HEK293 (cell line): ENCODE measurements around the gene DNM1.

ENCODE experiments used
- CTCF ChIA-PET: fragments of 350-600 bp; formaldehyde crosslinking; extraction: SDS; loops from one replicate; lab custom pipeline; 2021; ENCODE audit warnings: antibody characterized with exemption; lab: Yijun Ruan, JAX
- POLR2A ChIA-PET: fragments of 300-600 bp; formaldehyde crosslinking; extraction: SDS; loops from one replicate; lab custom pipeline; 2020; ENCODE audit warnings: antibody characterized with exemption, inconsistent platforms; lab: Yijun Ruan, JAX
- H3K27ac ChIP-seq: fragments of 200-500 bp; sonication (Bioruptor generic); 2 replicates; pipeline ENCODE4 v1.5.1; 2014; ENCODE audit warnings: low read depth, low read length, control low read depth, inconsistent platforms; ENCODE audit errors: extremely low read depth
- H3K36me3 ChIP-seq, 2 experiments: fragments of 200-500 bp in 1 of 2; sonication (Bioruptor generic) in 1 of 2; 1 replicate in 1 of 2; 2 replicates in 1 of 2; pipeline ENCODE4 v1.5.1; 2014 to 2017; ENCODE audit warnings: inconsistent platforms in 2 of 2, low read length in 2 of 2; ENCODE audit not compliant: control insufficient read depth in 2 of 2, insufficient read depth in 1 of 2
- H3K4me1 ChIP-seq: fragments of 200-500 bp; sonication (Bioruptor generic); 2 replicates; pipeline ENCODE4 v1.5.1; 2014; ENCODE audit warnings: mild to moderate bottlenecking, low read length, inconsistent platforms; ENCODE audit not compliant: control insufficient read depth, insufficient read depth
- H3K4me3 ChIP-seq: 2 replicates; pipeline ENCODE4 v1.5.1; 2011; ENCODE audit warnings: low read depth, mild to moderate bottlenecking, control low read depth, low read length, moderate library complexity
- H3K9me3 ChIP-seq: fragments of 200-500 bp; sonication (Bioruptor generic); 2 replicates; pipeline ENCODE4 v1.5.1; 2014; ENCODE audit warnings: low read depth, low read length, inconsistent platforms; ENCODE audit not compliant: control insufficient read depth, insufficient read depth
- ZBTB21 ChIP-seq: fragments of 450-650 bp; formaldehyde crosslinking; IDR thresholded peaks from 2 replicates; pipeline ENCODE4 v1.5.1; 2017; ENCODE audit warnings: missing biosample characterization, missing genetic modification characterization
- ZNF211 ChIP-seq: fragments of 450-650 bp; formaldehyde crosslinking; IDR thresholded peaks from 2 replicates; pipeline ENCODE4 v1.5.1; 2016; ENCODE audit warnings: low read depth, missing biosample characterization, missing genetic modification characterization
- ZNF274 ChIP-seq, 2 experiments: fragments of 200-500 bp in 1 of 2; fragments of 450-650 bp in 1 of 2; sonication (Bioruptor generic) in 1 of 2; formaldehyde crosslinking in 1 of 2; IDR thresholded peaks; 2 replicates each; pipeline versions ENCODE4 v1.5.1 to v1.6.1; 2014 to 2016; ENCODE audit warnings: borderline replicate concordance in 1 of 2, inconsistent platforms in 1 of 2, low read length in 1 of 2, missing biosample characterization in 1 of 2, missing genetic modification characterization in 1 of 2
- ZNF530 ChIP-seq: fragments of 450-650 bp; formaldehyde crosslinking; IDR thresholded peaks from 2 replicates; pipeline ENCODE4 v1.5.1; 2016; ENCODE audit warnings: low read depth, missing biosample characterization, missing genetic modification characterization
- ZNF549 ChIP-seq: fragments of 450-650 bp; IDR thresholded peaks from 2 replicates; pipeline ENCODE4 v1.5.1; 2018; ENCODE audit warnings: missing biosample characterization, missing genetic modification characterization, mild to moderate bottlenecking, inconsistent platforms, moderate library complexity
- ZNF600 ChIP-seq: fragments of 450-650 bp; formaldehyde crosslinking; IDR thresholded peaks from 2 replicates; pipeline ENCODE4 v1.5.1; 2016; ENCODE audit warnings: missing biosample characterization, missing genetic modification characterization
- ZNF621 ChIP-seq: fragments of 450-650 bp; formaldehyde crosslinking; IDR thresholded peaks from 2 replicates; pipeline ENCODE4 v1.5.1; 2017; ENCODE audit warnings: missing biosample characterization, missing genetic modification characterization
- ZNF664 ChIP-seq: fragments of 450-650 bp; formaldehyde crosslinking; IDR thresholded peaks from 2 replicates; pipeline ENCODE4 v1.5.1; 2016; ENCODE audit warnings: missing biosample characterization, missing genetic modification characterization
- ZNF785 ChIP-seq: fragments of 450-650 bp; formaldehyde crosslinking; IDR thresholded peaks from 2 replicates; pipeline ENCODE4 v1.5.1; 2016; ENCODE audit warnings: missing biosample characterization, missing genetic modification characterization
- ZNF837 ChIP-seq: fragments of 450-650 bp; formaldehyde crosslinking; IDR thresholded peaks from 2 replicates; pipeline ENCODE4 v1.5.1; 2016; ENCODE audit warnings: missing biosample characterization, missing genetic modification characterization
- TF ChIP-seq, protein P1 (sequence below): fragments of 450-650 bp; formaldehyde crosslinking; IDR thresholded peaks from 2 replicates; pipeline ENCODE4 v1.5.1; 2016; ENCODE audit warnings: missing biosample characterization, missing genetic modification characterization
- TF ChIP-seq, protein P2 (sequence below): fragments of 450-650 bp; IDR thresholded peaks from 2 replicates; pipeline ENCODE4 v1.5.1; 2018; ENCODE audit warnings: missing biosample characterization, missing genetic modification characterization
- TF ChIP-seq, protein P3 (sequence below): fragments of 450-650 bp; formaldehyde crosslinking; conservative IDR thresholded peaks from 2 replicates; pipeline ENCODE4 v1.5.1; 2016; ENCODE audit warnings: low read depth, missing biosample characterization, missing genetic modification characterization
- TF ChIP-seq, protein P4 (sequence below): fragments of 450-650 bp; formaldehyde crosslinking; conservative IDR thresholded peaks from 2 replicates; pipeline ENCODE4 v1.5.1; 2016; ENCODE audit warnings: low read depth, missing biosample characterization, missing genetic modification characterization
- TF ChIP-seq, protein P5 (sequence below): fragments of 450-650 bp; formaldehyde crosslinking; IDR thresholded peaks from 2 replicates; pipeline ENCODE4 v1.5.1; 2016; ENCODE audit warnings: missing biosample characterization, missing genetic modification characterization, low read depth
- TF ChIP-seq, protein P6 (sequence below): fragments of 450-650 bp; formaldehyde crosslinking; IDR thresholded peaks from 2 replicates; pipeline ENCODE4 v1.5.1; 2017; ENCODE audit warnings: missing biosample characterization, missing genetic modification characterization
- TF ChIP-seq, protein P7 (sequence below): fragments of 450-650 bp; formaldehyde crosslinking; IDR thresholded peaks from 2 replicates; pipeline ENCODE4 v1.5.1; 2017; ENCODE audit warnings: missing biosample characterization, missing genetic modification characterization

DNM1 gene

DNA sequence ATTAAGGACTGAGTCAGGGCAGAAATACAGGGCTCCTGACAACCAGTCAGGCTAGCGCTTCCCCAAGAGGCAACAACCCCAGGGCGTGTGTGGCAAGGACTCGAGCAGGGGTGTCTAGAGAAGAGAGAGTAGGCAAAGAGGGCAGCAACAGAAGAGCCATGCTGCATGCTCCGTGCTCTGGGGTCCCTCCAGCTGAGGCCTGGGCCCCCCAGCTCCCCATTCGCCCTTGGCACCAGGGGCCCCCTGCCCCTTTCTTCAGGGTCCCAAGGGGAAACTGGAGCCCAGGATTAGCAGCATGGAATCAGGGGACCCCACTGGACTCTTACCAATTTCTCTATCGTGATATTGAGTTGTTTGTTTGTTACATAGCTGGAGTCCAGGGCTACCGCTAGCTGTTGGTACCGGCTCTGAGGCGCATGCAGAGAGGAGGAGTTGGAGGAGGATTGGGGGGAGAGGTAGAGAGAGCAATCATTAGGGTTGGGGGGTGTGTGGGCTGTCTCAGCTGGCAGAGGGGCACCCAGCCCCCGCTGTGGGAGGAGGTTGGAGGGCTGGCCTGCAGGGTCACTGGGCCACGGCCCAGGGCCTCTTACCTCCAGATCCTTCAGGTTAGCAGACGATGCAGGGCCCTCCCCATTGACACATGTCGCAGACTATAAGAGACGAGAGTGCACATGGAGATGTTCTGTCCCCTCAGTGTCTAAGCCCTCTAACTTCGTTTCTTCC is 63.9 kb downstream of the DNM1 start:
- Histone ChIP-seq H3K9me3 (no peaks in the 10 kb centered on the region), H3K4me3 (no peak overlapping the region), H3K27ac (no peak overlapping the region), H3K4me1 (no peaks in the 10 kb centered on the region), H3K36me3 (peaks cover 0 to 73% of the 10 kb centered on the region in 2 experiments; a peak in 2 of 3 replicates)
- ChIA-PET POLR2A (interaction anchor here (1.6 kb wide), 1 partner anchor 9 kb away, joined by 4 read pairs; the partner anchor contains the start of genes GOLGA2 and SWI5), CTCF (interaction anchor here (0.5 to 1.2 kb wide), 5 partner anchors 12 to 1939 kb away, joined by 3 to 6 read pairs (median 5); no protein-coding TSS in a partner anchor)
- TF ChIP-seq, protein P1, sequence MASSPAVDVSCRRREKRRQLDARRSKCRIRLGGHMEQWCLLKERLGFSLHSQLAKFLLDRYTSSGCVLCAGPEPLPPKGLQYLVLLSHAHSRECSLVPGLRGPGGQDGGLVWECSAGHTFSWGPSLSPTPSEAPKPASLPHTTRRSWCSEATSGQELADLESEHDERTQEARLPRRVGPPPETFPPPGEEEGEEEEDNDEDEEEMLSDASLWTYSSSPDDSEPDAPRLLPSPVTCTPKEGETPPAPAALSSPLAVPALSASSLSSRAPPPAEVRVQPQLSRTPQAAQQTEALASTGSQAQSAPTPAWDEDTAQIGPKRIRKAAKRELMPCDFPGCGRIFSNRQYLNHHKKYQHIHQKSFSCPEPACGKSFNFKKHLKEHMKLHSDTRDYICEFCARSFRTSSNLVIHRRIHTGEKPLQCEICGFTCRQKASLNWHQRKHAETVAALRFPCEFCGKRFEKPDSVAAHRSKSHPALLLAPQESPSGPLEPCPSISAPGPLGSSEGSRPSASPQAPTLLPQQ (tag by site-specific recombination) = no peak
- no peak for TF ChIP-seq ZNF785 (tag by site-specific recombination)
- no peak for TF ChIP-seq ZBTB21
- no peak for TF ChIP-seq ZNF549 (tag by site-specific recombination)
- TF ChIP-seq, protein P2, sequence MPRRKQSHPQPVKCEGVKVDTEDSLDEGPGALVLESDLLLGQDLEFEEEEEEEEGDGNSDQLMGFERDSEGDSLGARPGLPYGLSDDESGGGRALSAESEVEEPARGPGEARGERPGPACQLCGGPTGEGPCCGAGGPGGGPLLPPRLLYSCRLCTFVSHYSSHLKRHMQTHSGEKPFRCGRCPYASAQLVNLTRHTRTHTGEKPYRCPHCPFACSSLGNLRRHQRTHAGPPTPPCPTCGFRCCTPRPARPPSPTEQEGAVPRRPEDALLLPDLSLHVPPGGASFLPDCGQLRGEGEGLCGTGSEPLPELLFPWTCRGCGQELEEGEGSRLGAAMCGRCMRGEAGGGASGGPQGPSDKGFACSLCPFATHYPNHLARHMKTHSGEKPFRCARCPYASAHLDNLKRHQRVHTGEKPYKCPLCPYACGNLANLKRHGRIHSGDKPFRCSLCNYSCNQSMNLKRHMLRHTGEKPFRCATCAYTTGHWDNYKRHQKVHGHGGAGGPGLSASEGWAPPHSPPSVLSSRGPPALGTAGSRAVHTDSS (tag by site-specific recombination) = no peak
- no peak for TF ChIP-seq ZNF621 (tag by site-specific recombination)
- no peak for TF ChIP-seq ZNF600 (tag by site-specific recombination)
- TF ChIP-seq, protein P3, sequence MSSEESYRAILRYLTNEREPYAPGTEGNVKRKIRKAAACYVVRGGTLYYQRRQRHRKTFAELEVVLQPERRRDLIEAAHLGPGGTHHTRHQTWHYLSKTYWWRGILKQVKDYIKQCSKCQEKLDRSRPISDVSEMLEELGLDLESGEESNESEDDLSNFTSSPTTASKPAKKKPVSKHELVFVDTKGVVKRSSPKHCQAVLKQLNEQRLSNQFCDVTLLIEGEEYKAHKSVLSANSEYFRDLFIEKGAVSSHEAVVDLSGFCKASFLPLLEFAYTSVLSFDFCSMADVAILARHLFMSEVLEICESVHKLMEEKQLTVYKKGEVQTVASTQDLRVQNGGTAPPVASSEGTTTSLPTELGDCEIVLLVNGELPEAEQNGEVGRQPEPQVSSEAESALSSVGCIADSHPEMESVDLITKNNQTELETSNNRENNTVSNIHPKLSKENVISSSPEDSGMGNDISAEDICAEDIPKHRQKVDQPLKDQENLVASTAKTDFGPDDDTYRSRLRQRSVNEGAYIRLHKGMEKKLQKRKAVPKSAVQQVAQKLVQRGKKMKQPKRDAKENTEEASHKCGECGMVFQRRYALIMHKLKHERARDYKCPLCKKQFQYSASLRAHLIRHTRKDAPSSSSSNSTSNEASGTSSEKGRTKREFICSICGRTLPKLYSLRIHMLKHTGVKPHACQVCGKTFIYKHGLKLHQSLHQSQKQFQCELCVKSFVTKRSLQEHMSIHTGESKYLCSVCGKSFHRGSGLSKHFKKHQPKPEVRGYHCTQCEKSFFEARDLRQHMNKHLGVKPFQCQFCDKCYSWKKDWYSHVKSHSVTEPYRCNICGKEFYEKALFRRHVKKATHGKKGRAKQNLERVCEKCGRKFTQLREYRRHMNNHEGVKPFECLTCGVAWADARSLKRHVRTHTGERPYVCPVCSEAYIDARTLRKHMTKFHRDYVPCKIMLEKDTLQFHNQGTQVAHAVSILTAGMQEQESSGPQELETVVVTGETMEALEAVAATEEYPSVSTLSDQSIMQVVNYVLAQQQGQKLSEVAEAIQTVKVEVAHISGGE = no peak
- TF ChIP-seq, protein P4, sequence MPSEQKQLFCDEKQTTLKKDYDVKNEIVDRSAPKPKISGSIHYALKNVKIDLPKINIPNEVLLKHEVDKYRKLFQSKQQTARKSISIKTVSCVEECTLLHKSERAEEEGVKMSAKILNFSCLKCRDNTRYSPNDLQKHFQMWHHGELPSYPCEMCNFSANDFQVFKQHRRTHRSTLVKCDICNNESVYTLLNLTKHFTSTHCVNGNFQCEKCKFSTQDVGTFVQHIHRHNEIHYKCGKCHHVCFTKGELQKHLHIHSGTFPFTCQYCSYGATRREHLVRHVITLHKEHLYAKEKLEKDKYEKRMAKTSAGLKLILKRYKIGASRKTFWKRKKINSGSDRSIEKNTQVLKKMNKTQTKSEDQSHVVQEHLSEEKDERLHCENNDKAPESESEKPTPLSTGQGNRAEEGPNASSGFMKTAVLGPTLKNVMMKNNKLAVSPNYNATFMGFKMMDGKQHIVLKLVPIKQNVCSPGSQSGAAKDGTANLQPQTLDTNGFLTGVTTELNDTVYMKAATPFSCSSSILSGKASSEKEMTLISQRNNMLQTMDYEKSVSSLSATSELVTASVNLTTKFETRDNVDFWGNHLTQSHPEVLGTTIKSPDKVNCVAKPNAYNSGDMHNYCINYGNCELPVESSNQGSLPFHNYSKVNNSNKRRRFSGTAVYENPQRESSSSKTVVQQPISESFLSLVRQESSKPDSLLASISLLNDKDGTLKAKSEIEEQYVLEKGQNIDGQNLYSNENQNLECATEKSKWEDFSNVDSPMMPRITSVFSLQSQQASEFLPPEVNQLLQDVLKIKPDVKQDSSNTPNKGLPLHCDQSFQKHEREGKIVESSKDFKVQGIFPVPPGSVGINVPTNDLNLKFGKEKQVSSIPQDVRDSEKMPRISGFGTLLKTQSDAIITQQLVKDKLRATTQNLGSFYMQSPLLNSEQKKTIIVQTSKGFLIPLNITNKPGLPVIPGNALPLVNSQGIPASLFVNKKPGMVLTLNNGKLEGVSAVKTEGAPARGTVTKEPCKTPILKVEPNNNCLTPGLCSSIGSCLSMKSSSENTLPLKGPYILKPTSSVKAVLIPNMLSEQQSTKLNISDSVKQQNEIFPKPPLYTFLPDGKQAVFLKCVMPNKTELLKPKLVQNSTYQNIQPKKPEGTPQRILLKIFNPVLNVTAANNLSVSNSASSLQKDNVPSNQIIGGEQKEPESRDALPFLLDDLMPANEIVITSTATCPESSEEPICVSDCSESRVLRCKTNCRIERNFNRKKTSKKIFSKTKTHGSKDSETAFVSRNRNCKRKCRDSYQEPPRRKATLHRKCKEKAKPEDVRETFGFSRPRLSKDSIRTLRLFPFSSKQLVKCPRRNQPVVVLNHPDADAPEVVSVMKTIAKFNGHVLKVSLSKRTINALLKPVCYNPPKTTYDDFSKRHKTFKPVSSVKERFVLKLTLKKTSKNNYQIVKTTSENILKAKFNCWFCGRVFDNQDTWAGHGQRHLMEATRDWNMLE (tag by site-specific recombination) = no peak
- TF ChIP-seq, protein P5, sequence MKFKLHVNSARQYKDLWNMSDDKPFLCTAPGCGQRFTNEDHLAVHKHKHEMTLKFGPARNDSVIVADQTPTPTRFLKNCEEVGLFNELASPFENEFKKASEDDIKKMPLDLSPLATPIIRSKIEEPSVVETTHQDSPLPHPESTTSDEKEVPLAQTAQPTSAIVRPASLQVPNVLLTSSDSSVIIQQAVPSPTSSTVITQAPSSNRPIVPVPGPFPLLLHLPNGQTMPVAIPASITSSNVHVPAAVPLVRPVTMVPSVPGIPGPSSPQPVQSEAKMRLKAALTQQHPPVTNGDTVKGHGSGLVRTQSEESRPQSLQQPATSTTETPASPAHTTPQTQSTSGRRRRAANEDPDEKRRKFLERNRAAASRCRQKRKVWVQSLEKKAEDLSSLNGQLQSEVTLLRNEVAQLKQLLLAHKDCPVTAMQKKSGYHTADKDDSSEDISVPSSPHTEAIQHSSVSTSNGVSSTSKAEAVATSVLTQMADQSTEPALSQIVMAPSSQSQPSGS (tag by site-specific recombination) = no peak
- TF ChIP-seq ZNF664 (tag by site-specific recombination) = no peak
- TF ChIP-seq, protein P6, sequence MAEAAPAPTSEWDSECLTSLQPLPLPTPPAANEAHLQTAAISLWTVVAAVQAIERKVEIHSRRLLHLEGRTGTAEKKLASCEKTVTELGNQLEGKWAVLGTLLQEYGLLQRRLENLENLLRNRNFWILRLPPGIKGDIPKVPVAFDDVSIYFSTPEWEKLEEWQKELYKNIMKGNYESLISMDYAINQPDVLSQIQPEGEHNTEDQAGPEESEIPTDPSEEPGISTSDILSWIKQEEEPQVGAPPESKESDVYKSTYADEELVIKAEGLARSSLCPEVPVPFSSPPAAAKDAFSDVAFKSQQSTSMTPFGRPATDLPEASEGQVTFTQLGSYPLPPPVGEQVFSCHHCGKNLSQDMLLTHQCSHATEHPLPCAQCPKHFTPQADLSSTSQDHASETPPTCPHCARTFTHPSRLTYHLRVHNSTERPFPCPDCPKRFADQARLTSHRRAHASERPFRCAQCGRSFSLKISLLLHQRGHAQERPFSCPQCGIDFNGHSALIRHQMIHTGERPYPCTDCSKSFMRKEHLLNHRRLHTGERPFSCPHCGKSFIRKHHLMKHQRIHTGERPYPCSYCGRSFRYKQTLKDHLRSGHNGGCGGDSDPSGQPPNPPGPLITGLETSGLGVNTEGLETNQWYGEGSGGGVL (tag by site-specific recombination) = no peak
- TF ChIP-seq ZNF530 (tag by site-specific recombination) = no peak
- no peak for TF ChIP-seq ZNF837 (tag by site-specific recombination)
- no peak for TF ChIP-seq ZNF274 (IDR thresholded peaks at IDR 0.05; ENCODE audit: low read length)
- TF ChIP-seq ZNF274 (tag by site-specific recombination; IDR thresholded peaks at IDR 0.05; ENCODE audit: borderline replicate concordance) = no peak
- TF ChIP-seq ZNF211 (tag by site-specific recombination) = no peak
- TF ChIP-seq, protein P7, sequence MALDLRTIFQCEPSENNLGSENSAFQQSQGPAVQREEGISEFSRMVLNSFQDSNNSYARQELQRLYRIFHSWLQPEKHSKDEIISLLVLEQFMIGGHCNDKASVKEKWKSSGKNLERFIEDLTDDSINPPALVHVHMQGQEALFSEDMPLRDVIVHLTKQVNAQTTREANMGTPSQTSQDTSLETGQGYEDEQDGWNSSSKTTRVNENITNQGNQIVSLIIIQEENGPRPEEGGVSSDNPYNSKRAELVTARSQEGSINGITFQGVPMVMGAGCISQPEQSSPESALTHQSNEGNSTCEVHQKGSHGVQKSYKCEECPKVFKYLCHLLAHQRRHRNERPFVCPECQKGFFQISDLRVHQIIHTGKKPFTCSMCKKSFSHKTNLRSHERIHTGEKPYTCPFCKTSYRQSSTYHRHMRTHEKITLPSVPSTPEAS (tag by site-specific recombination) = no peak
